NK-92 treated with Interleukin-12 subunit alpha and Interleukin-12 subunit beta, amount 100 ng/mL, for 24 hours (cell line): ENCODE data around the gene TACC2.
"Not testable (repeated sequence)": the region's sequence is repeated elsewhere in the genome, so short reads cannot be mapped to it uniquely, and the experiment has no call there.

Experiments used
- DNase-seq: peaks from one replicate; lab custom pipeline; 2025; lab: John Stamatoyannopoulos, UW

TACC2 gene

GRCh38 chr10:122062831-122063674, 74.1 kb downstream of the TACC2 start:
- no peak for DNase-seq

- DNase-seq = not testable (repeated sequence)
These were observed 77.5 kb downstream of the TACC2 start for GRCh38 chr10:122066337-122066939.

DNA sequence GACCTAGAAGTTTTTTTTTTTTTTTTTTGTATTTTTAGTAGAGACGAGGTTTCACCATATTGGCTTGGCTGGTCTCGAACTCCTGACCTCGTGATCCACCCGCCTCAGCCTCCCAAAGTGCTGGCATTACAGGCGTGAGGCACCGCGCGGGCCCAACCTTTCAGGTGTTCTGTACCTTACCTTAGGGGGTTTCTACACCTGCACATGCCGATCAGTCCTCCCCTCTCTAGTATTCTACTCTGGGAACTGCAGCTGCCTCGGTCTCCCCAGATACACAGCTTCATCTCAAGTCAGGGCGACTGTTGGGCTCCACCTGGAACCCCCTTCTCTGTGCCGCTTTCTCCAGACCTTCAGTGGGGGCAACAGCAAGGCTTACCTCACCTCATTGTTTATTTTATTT, 79.9 kb downstream of the TACC2 start:
- DNase-seq = no peak

- no peak for DNase-seq
These were observed 83.5 kb downstream of the TACC2 start for GRCh38 chr10:122072491-122072890.

DNA sequence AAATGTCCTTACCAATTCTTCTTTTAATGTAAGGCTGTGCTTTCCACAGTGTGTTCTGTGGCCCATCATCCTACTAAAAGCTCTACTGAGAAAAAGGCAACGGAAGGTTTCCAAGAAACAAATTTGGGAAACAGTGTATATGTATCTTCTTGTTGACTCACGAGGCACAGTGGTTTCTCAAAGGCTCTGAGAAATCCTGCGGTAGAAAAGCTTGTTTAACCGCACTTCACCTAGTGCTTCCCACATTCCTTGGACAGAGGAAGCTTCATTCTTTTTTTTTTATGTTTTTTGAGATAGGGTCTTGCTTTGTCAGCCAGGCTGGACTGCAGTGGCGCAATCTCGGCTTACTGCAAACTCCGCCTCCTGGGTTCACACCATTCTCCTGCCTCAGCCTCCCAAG, 84.5 kb downstream of the TACC2 start:
- DNase-seq = no peak

GRCh38 chr10:122075171-122075570, 86.2 kb downstream of the TACC2 start:
- DNase-seq = no peak

- not testable (repeated sequence) for DNase-seq
These were observed 86.9 kb downstream of the TACC2 start for GRCh38 chr10:122075876-122076275.

DNA sequence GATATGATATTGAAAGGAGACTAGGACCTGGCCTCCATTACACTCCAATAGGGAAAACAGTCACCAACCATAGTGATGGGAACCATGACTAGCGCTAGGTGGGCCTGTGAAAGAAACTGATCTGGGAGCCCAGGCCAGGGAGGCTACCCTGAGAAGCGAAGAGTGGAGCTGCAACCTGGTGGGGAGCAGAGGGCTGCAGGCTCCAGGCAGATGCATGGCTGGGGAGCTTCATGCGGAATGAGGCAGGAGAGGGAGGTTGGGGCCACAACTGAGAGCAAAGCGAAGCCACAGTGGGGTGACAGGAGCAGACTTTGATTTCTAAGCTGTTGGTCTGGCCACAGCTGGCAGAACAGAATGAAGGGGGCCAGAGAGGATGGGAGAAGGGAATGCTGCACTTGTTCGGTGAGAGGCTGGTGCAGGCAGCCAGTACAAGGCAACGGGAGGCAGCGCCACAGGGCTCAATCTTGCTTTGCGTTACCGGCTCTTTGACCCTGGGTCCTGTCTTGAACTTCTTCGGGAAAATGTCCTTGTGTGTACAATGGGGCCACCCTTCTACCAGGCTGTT, 88.4 kb downstream of the TACC2 start:
- no peak for DNase-seq

- DNase-seq = no peak
These were observed 89.4 kb downstream of the TACC2 start for GRCh38 chr10:122078326-122078725.

DNA sequence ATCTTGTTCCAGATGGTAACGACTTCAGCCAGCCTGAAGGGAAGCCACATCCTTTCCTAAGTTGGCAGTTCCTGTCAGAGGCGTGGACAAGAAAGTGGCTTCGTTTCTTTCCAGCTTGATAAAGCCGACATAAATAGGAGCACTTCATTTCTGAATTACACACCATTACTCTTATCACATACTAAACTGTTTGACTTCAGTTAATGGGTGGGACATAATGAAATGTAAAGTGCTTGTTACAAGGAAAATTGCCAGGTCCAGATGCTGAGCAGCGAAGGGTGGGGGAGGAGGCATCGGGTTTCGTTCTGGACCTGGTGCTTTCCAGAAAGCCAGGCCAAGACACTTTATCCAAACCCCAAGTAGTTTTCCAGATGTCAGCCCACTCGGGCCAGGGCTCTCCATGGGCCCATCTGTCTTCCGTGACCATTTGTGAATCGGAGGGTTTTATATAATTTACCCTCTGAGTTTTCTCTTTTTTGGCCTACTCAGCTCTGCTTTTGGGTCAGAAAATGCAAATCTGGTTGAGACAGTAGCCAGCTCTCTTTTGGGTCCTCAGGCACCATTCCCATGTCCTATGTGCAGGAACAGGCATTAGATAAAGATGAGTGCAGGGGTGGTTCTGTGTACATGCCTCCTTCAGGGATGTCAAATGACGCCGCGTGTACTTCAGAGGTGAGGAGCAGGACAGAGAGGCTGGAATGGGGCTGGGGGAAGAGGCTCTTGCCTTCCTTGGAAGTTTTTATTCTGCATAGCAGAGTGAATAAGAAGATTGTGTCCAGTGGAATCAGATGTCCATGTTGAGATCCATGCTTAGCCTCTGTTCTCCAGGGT, 90.2 kb downstream of the TACC2 start:
- DNase-seq = no peak

DNA sequence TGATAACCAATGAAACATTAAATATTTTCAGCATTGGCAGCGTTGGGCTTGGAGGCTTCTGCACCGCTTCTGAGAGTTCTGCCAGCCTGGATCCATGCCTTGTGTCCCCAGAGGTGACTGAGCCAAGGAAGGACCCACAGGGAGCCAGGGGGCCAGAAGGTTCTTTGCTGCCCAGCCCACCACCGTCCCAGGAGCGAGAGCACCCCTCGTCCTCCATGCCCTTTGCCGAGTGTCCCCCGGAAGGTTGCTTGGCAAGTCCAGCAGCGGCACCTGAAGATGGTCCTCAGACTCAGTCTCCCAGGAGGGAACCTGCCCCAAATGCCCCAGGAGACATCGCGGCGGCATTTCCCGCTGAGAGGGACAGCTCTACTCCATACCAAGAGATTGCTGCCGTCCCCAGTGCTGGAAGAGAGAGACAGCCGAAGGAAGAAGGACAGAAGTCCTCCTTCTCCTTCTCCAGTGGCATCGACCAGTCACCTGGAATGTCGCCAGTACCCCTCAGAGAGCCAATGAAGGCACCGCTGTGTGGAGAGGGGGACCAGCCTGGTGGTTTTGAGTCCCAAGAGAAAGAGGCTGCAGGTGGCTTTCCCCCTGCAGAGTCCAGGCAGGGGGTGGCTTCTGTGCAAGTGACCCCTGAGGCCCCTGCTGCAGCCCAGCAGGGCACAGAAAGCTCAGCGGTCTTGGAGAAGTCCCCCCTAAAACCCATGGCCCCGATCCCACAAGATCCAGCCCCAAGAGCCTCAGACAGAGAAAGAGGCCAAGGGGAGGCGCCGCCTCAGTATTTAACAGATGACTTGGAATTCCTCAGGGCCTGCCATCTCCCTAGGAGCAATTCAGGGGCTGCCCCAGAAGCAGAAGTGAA, 93.9 kb downstream of the TACC2 start:
- no peak for DNase-seq

GRCh38 chr10:122083478-122084025, 94.6 kb downstream of the TACC2 start:
- no peak for DNase-seq

- no peak for DNase-seq
These were observed 95.5 kb downstream of the TACC2 start for GRCh38 chr10:122084286-122085041.

- no peak for DNase-seq
These were observed 96.5 kb downstream of the TACC2 start for GRCh38 chr10:122085423-122085911.

DNA sequence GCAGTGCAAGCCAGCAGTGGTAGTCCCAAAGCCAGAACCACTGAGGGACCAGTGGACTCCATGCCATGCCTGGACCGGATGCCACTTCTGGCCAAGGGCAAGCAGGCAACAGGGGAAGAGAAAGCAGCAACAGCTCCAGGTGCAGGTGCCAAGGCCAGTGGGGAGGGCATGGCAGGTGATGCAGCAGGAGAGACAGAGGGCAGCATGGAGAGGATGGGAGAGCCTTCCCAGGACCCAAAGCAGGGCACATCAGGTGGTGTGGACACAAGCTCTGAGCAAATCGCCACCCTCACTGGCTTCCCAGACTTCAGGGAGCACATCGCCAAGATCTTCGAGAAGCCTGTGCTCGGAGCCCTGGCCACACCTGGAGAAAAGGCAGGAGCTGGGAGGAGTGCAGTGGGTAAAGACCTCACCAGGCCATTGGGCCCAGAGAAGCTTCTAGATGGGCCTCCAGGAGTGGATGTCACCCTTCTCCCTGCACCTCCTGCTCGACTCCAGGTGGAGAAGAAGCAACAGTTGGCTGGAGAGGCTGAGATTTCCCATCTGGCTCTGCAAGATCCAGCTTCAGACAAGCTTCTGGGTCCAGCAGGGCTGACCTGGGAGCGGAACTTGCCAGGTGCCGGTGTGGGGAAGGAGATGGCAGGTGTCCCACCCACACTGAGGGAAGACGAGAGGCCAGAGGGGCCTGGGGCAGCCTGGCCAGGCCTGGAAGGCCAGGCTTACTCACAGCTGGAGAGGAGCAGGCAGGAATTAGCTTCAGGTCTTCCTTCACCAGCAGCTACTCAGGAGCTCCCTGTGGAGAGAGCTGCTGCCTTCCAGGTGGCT, 97.7 kb downstream of the TACC2 start:
- no peak for DNase-seq

- DNase-seq = no peak
These were observed 98.5 kb downstream of the TACC2 start for GRCh38 chr10:122087436-122087835.

- no peak for DNase-seq
These were observed 100.5 kb downstream of the TACC2 start for GRCh38 chr10:122089311-122090017.

GRCh38 chr10:122091722-122092121, 102.8 kb downstream of the TACC2 start:
- DNase-seq = no peak

GRCh38 chr10:122093076-122093475, 104.1 kb downstream of the TACC2 start:
- no peak for DNase-seq
